ENCODE data around the gene OLFM2.

OLFM2 gene

DNA sequence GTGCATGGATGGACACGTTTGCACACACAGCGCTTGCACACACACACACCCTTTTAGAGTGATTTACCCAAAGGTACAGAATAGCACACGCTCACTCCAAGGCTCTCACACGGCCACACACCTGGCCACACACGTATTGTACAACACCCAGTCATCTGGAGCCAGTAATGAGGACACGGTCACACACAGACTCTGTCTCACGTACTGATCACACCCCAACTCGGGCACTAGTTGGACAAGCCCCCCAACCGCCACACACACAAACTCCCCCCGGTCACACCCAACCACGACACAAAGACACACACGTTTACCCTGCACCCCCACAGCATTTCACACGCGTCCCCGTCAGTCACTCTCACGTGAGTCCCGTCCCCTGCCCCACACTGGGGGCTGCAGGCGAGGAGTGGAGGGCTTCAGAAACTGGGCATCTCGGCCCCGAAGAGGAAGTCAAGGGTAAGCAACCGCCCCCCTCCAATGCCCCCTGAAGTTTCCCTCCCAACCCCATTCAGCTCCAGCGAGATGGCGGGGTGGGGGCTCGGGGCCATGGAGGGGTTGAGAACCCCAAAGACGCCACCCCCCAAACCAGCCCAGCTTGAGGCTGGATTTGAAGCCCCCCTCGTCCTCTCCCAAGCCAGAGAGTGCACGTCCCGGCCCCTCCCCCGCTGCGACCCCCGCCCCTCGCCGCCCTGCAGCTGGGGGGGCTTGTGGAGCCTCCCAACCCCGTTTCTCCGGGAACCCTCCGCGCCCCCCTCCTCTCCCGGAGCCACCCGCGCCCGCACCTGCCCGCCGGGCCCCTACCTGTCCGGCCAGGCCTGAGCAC, 599 bp downstream of the OLFM2 start:
- H3K9me2 ChIP-seq (replicated peaks; ENCODE audit: low read depth, low read length) = no peaks in the 10 kb centered on the region
- H3K4me2 ChIP-seq (ENCODE audit: low read depth, low read length, poor library complexity, severe bottlenecking) = no peak overlapping the region
- H3K9ac ChIP-seq (ENCODE audit: low read depth, low read length, poor library complexity, severe bottlenecking) = no peak overlapping the region
- H3K79me2 ChIP-seq (ENCODE audit: insufficient read depth, low read length) = no peaks in the 10 kb centered on the region
- TF ChIP-seq EZH2phosphoT487 (IDR thresholded peaks at IDR 0.05; ENCODE audit: borderline replicate concordance) = no peak
- TF ChIP-seq, protein P1, sequence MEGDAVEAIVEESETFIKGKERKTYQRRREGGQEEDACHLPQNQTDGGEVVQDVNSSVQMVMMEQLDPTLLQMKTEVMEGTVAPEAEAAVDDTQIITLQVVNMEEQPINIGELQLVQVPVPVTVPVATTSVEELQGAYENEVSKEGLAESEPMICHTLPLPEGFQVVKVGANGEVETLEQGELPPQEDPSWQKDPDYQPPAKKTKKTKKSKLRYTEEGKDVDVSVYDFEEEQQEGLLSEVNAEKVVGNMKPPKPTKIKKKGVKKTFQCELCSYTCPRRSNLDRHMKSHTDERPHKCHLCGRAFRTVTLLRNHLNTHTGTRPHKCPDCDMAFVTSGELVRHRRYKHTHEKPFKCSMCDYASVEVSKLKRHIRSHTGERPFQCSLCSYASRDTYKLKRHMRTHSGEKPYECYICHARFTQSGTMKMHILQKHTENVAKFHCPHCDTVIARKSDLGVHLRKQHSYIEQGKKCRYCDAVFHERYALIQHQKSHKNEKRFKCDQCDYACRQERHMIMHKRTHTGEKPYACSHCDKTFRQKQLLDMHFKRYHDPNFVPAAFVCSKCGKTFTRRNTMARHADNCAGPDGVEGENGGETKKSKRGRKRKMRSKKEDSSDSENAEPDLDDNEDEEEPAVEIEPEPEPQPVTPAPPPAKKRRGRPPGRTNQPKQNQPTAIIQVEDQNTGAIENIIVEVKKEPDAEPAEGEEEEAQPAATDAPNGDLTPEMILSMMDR (conservative IDR thresholded peaks at IDR 0.05; ENCODE audit: low read length) = no peak
- no peaks in the 10 kb centered on the region for H3K4me1 ChIP-seq (ENCODE audit: insufficient read depth, low read length, poor library complexity, severe bottlenecking)
- H4K20me1 ChIP-seq (ENCODE audit: insufficient read depth, low read length, poor library complexity, severe bottlenecking) = no peaks in the 10 kb centered on the region
- H3F3A ChIP-seq (ENCODE audit: low read depth) = no peaks in the 10 kb centered on the region
- no peaks in the 10 kb centered on the region for H3K36me3 ChIP-seq (ENCODE audit: insufficient read depth, low read length)
- no peaks in the 10 kb centered on the region for H3K9me3 ChIP-seq (ENCODE audit: insufficient read depth, low read depth, low read length)
- H3K27me3 ChIP-seq (ENCODE audit: insufficient read depth, low read length, poor library complexity, severe bottlenecking) = no peaks in the 10 kb centered on the region
- H3K4me3 ChIP-seq (ENCODE audit: low read length, poor library complexity, severe bottlenecking) = no peak overlapping the region
- peak overlapping the region; percentile 36; the same call in 1 of the 2 replicates for H2AFZ ChIP-seq (ENCODE audit: low read length)

DNA sequence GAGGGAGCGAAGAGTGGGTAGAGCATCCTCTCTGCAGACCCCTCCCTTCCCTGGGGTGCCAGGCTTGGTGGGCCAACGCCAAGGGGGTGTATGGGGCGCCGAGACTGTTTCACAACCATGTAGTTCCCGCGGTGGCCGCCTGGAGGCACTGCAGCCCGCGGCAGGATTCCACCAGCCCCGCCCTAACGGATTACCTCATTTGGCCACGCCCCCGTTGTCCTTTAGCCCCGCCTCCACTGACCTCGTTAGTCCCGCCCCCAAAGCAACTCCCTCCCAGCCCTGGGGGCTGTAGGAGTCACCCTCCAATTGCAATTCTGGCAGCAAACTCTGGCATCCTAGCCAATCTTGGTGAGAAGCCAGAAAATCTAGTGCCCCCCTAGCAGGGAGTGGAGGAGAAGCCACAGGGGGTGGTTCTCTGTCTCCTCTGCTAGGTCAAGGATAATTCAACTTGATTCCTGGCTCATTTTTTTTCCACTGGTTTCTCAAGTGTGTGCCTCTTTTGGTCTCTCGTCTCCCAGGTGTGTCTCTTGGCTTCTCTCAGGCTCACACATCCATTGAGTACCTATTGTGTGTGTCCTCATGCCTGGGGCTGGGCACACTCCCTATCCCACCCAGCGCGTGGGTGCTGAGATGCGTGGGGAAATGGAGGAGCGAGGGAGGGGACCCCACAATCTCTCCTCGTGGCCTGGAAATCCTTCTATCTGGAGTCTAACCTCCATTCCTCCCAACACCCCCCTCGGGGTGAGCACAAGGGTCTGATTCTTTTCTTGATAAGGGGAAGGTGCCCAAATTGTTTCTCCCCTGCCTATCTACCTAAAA, 2.0 kb downstream of the OLFM2 start:
- Histone ChIP-seq H3K4me3 (ENCODE audit: low read length, poor library complexity, severe bottlenecking) (no peak overlapping the region), H3F3A (ENCODE audit: low read depth) (no peaks in the 10 kb centered on the region), H3K4me2 (ENCODE audit: low read depth, low read length, poor library complexity, severe bottlenecking) (no peak overlapping the region)

DNA sequence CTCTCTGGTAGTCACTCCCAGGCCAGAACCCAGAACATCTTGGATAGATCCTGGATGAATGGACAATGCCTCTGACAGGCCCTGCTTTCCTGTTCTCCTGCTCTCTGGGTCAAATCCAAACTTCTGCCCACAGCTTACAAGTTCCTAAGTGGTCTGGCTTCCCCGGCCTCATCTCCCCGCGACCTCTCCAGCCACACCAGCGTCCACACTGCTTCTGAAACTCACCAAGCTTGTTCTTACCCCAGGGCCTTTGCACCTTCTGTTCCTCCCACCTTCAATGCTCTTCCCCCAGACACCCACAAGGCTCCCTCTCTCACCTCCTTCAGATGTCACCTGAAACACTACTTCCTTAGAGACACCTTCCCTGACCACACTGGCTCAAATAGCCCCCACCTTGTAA, 3.5 kb downstream of the OLFM2 start:
- no peak overlapping the region for H2AFZ ChIP-seq (ENCODE audit: low read length)
- TF ChIP-seq, protein P1 (conservative IDR thresholded peaks at IDR 0.05; ENCODE audit: low read length) = no peak
- TF ChIP-seq EZH2phosphoT487 (IDR thresholded peaks at IDR 0.05; ENCODE audit: borderline replicate concordance) = no peak

More for the DNA sequence above, 2.0 kb downstream of the OLFM2 start:
- Histone ChIP-seq H3K9me2 (replicated peaks; ENCODE audit: low read depth, low read length) (no peaks in the 10 kb centered on the region), H2AFZ (ENCODE audit: low read length) (no peak overlapping the region), H3K4me1 (ENCODE audit: insufficient read depth, low read length, poor library complexity, severe bottlenecking) (no peaks in the 10 kb centered on the region), H3K36me3 (ENCODE audit: insufficient read depth, low read length) (no peaks in the 10 kb centered on the region), H4K20me1 (ENCODE audit: insufficient read depth, low read length, poor library complexity, severe bottlenecking) (no peaks in the 10 kb centered on the region), H3K79me2 (ENCODE audit: insufficient read depth, low read length) (no peaks in the 10 kb centered on the region), H3K9ac (ENCODE audit: low read depth, low read length, poor library complexity, severe bottlenecking) (no peak overlapping the region), H3K27me3 (ENCODE audit: insufficient read depth, low read length, poor library complexity, severe bottlenecking) (no peaks in the 10 kb centered on the region), H3K9me3 (ENCODE audit: insufficient read depth, low read depth, low read length) (no peaks in the 10 kb centered on the region)
- TF ChIP-seq, protein P1 (conservative IDR thresholded peaks at IDR 0.05; ENCODE audit: low read length) = peak; percentile 90
- TF ChIP-seq EZH2phosphoT487 (IDR thresholded peaks at IDR 0.05; ENCODE audit: borderline replicate concordance) = no peak

More for the DNA sequence above, 3.5 kb downstream of the OLFM2 start:
- Histone ChIP-seq H3K27me3 (ENCODE audit: insufficient read depth, low read length, poor library complexity, severe bottlenecking) (no peaks in the 10 kb centered on the region), H3K9me3 (ENCODE audit: insufficient read depth, low read depth, low read length) (no peaks in the 10 kb centered on the region), H3K9me2 (replicated peaks; ENCODE audit: low read depth, low read length) (no peaks in the 10 kb centered on the region), H3K79me2 (ENCODE audit: insufficient read depth, low read length) (no peaks in the 10 kb centered on the region), H3K4me2 (ENCODE audit: low read depth, low read length, poor library complexity, severe bottlenecking) (no peak overlapping the region), H3K36me3 (ENCODE audit: insufficient read depth, low read length) (no peaks in the 10 kb centered on the region), H3K4me3 (ENCODE audit: low read length, poor library complexity, severe bottlenecking) (no peak overlapping the region), H3F3A (ENCODE audit: low read depth) (no peaks in the 10 kb centered on the region), H3K9ac (ENCODE audit: low read depth, low read length, poor library complexity, severe bottlenecking) (no peak overlapping the region), H4K20me1 (ENCODE audit: insufficient read depth, low read length, poor library complexity, severe bottlenecking) (no peaks in the 10 kb centered on the region), H3K4me1 (ENCODE audit: insufficient read depth, low read length, poor library complexity, severe bottlenecking) (no peaks in the 10 kb centered on the region)

All from Loucy (cell line).